NT2/D1 (cell line): Measurements from ENCODE around the gene PTPRN2.

Experiments used
- SUZ12 ChIP-seq: IDR thresholded peaks from 2 replicates; pipeline ENCODE4 v1.6.1; 2011; ENCODE audit not compliant: insufficient read length, insufficient read depth; ENCODE audit errors: extremely low read depth
- YY1 ChIP-seq: IDR thresholded peaks from 2 replicates; pipeline ENCODE4 v1.6.1; 2011; ENCODE audit not compliant: insufficient read length, insufficient read depth
- ZNF274 ChIP-seq: IDR thresholded peaks from 2 replicates; pipeline ENCODE4 v1.6.1; 2011; ENCODE audit warnings: mild to moderate bottlenecking, low read depth, low read length

GRCh38 chr7:157679607-157680006 lies 908.0 kb downstream of the PTPRN2 start:
- no peak for TF ChIP-seq YY1
- TF ChIP-seq SUZ12: no peak
- TF ChIP-seq ZNF274: no peak
